Endothelial cell of umbilical vein (primary cell): ENCODE results near the gene LGALS3. TPM values are rescaled to one million over a fixed set of nuclear protein-coding genes. Genes with fewer than 3 reads are reported as not detected.

Source experiments
- BruUV-seq: library from RNA; stranded (reverse); fragments of 400-500 nt; replicated peaks from 2 replicates; lab custom pipeline; 2021; lab: Mats Ljungman, UMichigan
- CTCF ChIA-PET: fragments of 300-600, 350-600 bp; sonication (Branson Sonifier 250); formaldehyde crosslinking; loops from one replicate; lab custom pipeline; 2021; ENCODE audit warnings: antibody characterized with exemption, inconsistent platforms; lab: Charles Lee
- POLR2A ChIA-PET: fragments of 300-600, 350-600 bp; sonication (Branson Sonifier 250); formaldehyde crosslinking; loops from one replicate; lab custom pipeline; 2021; ENCODE audit warnings: antibody characterized with exemption, inconsistent platforms; lab: Charles Lee
- DNase-seq: peaks from one replicate; pipeline ENCODE4 v3.0.0-alpha.2; 2011; ENCODE audit warnings: low read depth, low spot score
- FAIRE-seq: peaks from 2 replicates; lab custom pipeline; 2011; peaks lifted over from hg19 to GRCh38; lab: Jason Lieb, UNC
- H2AFZ ChIP-seq: 2 replicates; pipeline ENCODE4 v1.6.0; 2012; ENCODE audit warnings: low read depth, low read length, control low read depth, inconsistent platforms
- H3K27ac ChIP-seq: 2 replicates; pipeline ENCODE4 v1.5.1; 2011; ENCODE audit warnings: low read depth, mild to moderate bottlenecking, control low read depth, low read length, moderate library complexity; ENCODE audit not compliant: insufficient read depth
- H3K27me3 ChIP-seq, 2 experiments: 2 replicates each; pipeline versions ENCODE4 v1.6.0 to v1.6.1; 2011; ENCODE audit warnings: low read length in 2 of 2, mixed read lengths in 1 of 2; ENCODE audit not compliant: control insufficient read depth in 2 of 2, insufficient read depth in 2 of 2
- H3K36me3 ChIP-seq, 2 experiments: 2 replicates in 1 of 2; 3 replicates in 1 of 2; pipeline ENCODE4 v1.5.1; 2011; ENCODE audit warnings: low read length in 2 of 2, mild to moderate bottlenecking in 1 of 2, moderate library complexity in 1 of 2; ENCODE audit not compliant: control insufficient read depth in 2 of 2, insufficient read depth in 2 of 2; ENCODE audit errors: extremely low read depth in 1 of 2
- H3K4me1 ChIP-seq: 3 replicates; pipeline ENCODE4 v1.5.1; 2011; ENCODE audit warnings: mild to moderate bottlenecking, low read length; ENCODE audit not compliant: control insufficient read depth, insufficient read depth; ENCODE audit errors: extremely low read depth
- H3K4me2 ChIP-seq: 2 replicates; pipeline ENCODE4 v1.6.1; 2011; ENCODE audit warnings: low read length, control low read depth, mixed read lengths; ENCODE audit not compliant: insufficient read depth
- H3K4me3 ChIP-seq, 3 experiments: fragments of 200-600 bp in 1 of 3; sonication (generic), shearing (Covaris generic) in 1 of 3; replicated peaks in 1 of 3; 2 replicates each; pipeline ENCODE4 v1.5.1; 2011 to 2016; ENCODE audit warnings: control low read depth in 3 of 3, low read length in 3 of 3, mild to moderate bottlenecking in 2 of 3, inconsistent platforms in 1 of 3, low read depth in 1 of 3, moderate library complexity in 1 of 3; ENCODE audit not compliant: insufficient read depth in 1 of 3
- H3K79me2 ChIP-seq: 2 replicates; pipeline ENCODE4 v1.6.0; 2012; ENCODE audit warnings: low read length, inconsistent platforms; ENCODE audit not compliant: control insufficient read depth, insufficient read depth
- H3K9ac ChIP-seq: replicated peaks from 2 replicates; pipeline ENCODE3; 2011; ENCODE audit warnings: low read length, control low read depth; ENCODE audit not compliant: insufficient read depth; ENCODE audit errors: extremely low read depth
- H3K9me1 ChIP-seq: replicated peaks from 3 replicates; pipeline ENCODE4 v1.6.0; 2011; ENCODE audit warnings: mild to moderate bottlenecking, low read length; ENCODE audit not compliant: control insufficient read depth, insufficient read depth; ENCODE audit errors: extremely low read depth
- H3K9me3 ChIP-seq: replicated peaks from 2 replicates; pipeline ENCODE4 v1.5.1; 2012; ENCODE audit warnings: low read length, inconsistent platforms; ENCODE audit not compliant: control insufficient read depth, insufficient read depth
- H4K20me1 ChIP-seq: replicated peaks from 2 replicates; pipeline ENCODE3; 2011; ENCODE audit warnings: mild to moderate bottlenecking, low read length; ENCODE audit not compliant: control insufficient read depth, insufficient read depth; ENCODE audit errors: extremely low read depth
- CTCF ChIP-seq, 2 donors: IDR thresholded peaks; 1 replicate in 1 of 2; 2 replicates in 1 of 2; pipeline ENCODE4 v1.5.1; 2011; ENCODE audit warnings: low read length in 2 of 2, mild to moderate bottlenecking in 2 of 2, moderate library complexity in 2 of 2, control low read depth in 1 of 2, inconsistent platforms in 1 of 2, low read depth in 1 of 2; ENCODE audit not compliant: insufficient read depth in 1 of 2; ENCODE audit errors: extremely low read depth in 1 of 2
- EZH2 ChIP-seq: IDR thresholded peaks from 2 replicates; pipeline ENCODE4 v1.6.1; 2012; ENCODE audit warnings: borderline replicate concordance, low read depth, mild to moderate bottlenecking, moderate library complexity, low read length, inconsistent platforms; ENCODE audit not compliant: severe bottlenecking
- FOS ChIP-seq: IDR thresholded peaks from 2 replicates; pipeline ENCODE4 v1.6.1; 2011; ENCODE audit warnings: mild to moderate bottlenecking, low read length, moderate library complexity, borderline replicate concordance; ENCODE audit not compliant: insufficient read depth
- GATA2 ChIP-seq: IDR thresholded peaks from 2 replicates; pipeline ENCODE4 v1.7.0; 2011; ENCODE audit warnings: low read depth, mild to moderate bottlenecking, moderate library complexity, mixed read lengths, low read length; ENCODE audit not compliant: insufficient read length, insufficient read depth
- JUN ChIP-seq: IDR thresholded peaks from 2 replicates; pipeline ENCODE4 v1.6.1; 2011; ENCODE audit warnings: borderline replicate concordance, low read depth; ENCODE audit not compliant: insufficient read length, insufficient read depth
- MAX ChIP-seq: IDR thresholded peaks from 2 replicates; pipeline ENCODE4 v1.6.1; 2011; ENCODE audit not compliant: insufficient read depth, insufficient read length
- MYC ChIP-seq: IDR thresholded peaks from one replicate; pipeline ENCODE4 v1.6.1; 2011; ENCODE audit warnings: mild to moderate bottlenecking, low read depth, low read length
- POLR2A ChIP-seq: IDR thresholded peaks from 2 replicates; pipeline ENCODE4 v1.6.1; 2012; ENCODE audit warnings: low read depth, mild to moderate bottlenecking, control low read depth, low read length
- POLR2AphosphoS5 ChIP-seq: IDR thresholded peaks from 2 replicates; pipeline ENCODE4 v1.6.1; 2012; ENCODE audit warnings: low read depth, mild to moderate bottlenecking, control low read depth, low read length, moderate library complexity; ENCODE audit not compliant: insufficient read depth
- dilution Hi-C: fragments of 300-500 bp; cut with MboI; formaldehyde crosslinking; loops from one replicate; pipeline ENCODE4 v1.15.0; 2019; ENCODE audit warnings: low sequenced_read_pairs; ENCODE audit not compliant: extremely low pct_ligation_motif_present
- intact Hi-C: fragments of 100-400 bp; cut with micrococcal nuclease; formaldehyde crosslinking; loops from one replicate; pipeline ENCODE4 v1.10.0; 2022
- polyA plus RNA-seq, 4 experiments: library from polyadenylated mRNA; depleted of rRNA in 3 of 4; stranded (reverse) in 3 of 4; unstranded in 1 of 4; fragments of >200 nt; gene quantifications; 2 replicates each; pipeline versions ENCODE4 v1.2.1 to v1.2.3, GENCODE V29; 2011 to 2012; ENCODE audit warnings: missing spikeins in 1 of 4
- total RNA-seq: library from RNA; stranded (reverse); gene quantifications from 2 replicates; pipeline ENCODE4 v1.2.3, GENCODE V29; 2021

LGALS3 gene
- total and polyA plus RNA-seq, 2 donors (not counting 3 experiments of a cell fraction or from before 2014, with no cell fraction given) = 33.8 to 55.1 TPM

GRCh38 chr14:55124774-55125386, 4.2 kb upstream of the LGALS3 start:
- ChIA-PET POLR2A (no interaction called here), CTCF (interaction anchor here (0.9 to 1.6 kb wide), 2 partner anchors 13 to 36 kb away, joined by 3 to 4 read pairs; no protein-coding TSS in a partner anchor)
- H3K4me1 ChIP-seq = no peaks in the 10 kb centered on the region
- H2AFZ ChIP-seq = no peak overlapping the region
- no peaks in the 10 kb centered on the region for H4K20me1 ChIP-seq
- no peaks in the 10 kb centered on the region for H3K36me3 ChIP-seq
- no peak for FAIRE-seq
- dilution Hi-C loops = no loop called here
- H3K9me1 ChIP-seq = no peaks in the 10 kb centered on the region
- H3K9me3 ChIP-seq = no peaks in the 10 kb centered on the region
- H3K4me2 ChIP-seq = no peak overlapping the region
- no TSS peak for BruUV-seq
- TF ChIP-seq GATA2 (no peak), MAX (no peak), JUN (no peak), CTCF (IDR thresholded peaks at IDR 0.05; ENCODE audit: extremely low read depth in 1 of 2, insufficient read depth in 1 of 2, low read depth in 1 of 2, low read length in 2 of 2) (no peak), FOS (no peak), MYC (no peak), EZH2 (no peak), POLR2AphosphoS5 (no peak), POLR2A (no peak)
- no peak overlapping the region for H3K4me3 ChIP-seq
- no peak overlapping the region for H3K9ac ChIP-seq
- H3K79me2 ChIP-seq = no peaks in the 10 kb centered on the region
- intact Hi-C loops = no loop called here
- no peak overlapping the region for H3K27ac ChIP-seq
- DNase-seq = no peak
- H3K27me3 ChIP-seq = no peaks in the 10 kb centered on the region
